ENCODE measurements around the gene HBD. TPM values are rescaled to one million over a fixed set of nuclear protein-coding genes. Genes with fewer than 3 reads are reported as not detected.

The HBD gene
- total and polyA plus RNA-seq, 9 of the 15 experiments (the other 6 are each of a cell fraction or from before 2014, with no cell fraction given) = 11.8 to 169 (median 36.0) TPM

DNA sequence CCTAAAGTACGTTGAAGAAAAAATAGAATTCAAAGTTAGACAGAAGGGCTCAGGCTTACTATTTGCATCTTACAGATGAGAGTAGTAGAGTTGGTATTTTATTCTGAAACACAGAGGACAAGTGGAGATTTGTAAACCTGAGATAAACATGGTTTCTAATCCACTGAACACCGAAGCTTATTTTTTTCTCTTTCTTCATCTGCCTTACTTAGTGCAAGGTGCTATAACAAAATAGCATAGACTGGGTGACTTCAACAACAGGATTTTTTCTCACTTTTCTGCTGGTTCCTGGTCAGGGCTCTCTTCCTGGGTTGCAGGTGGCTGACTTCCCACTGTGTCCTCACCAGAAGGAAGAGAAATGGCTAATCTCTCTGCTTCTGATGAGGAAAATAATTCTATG lies 17.5 kb upstream of the HBD start (continued):
- TF ChIP-seq SIX5 (IDR thresholded peaks at IDR 0.05; ENCODE audit: borderline replicate concordance in 1 of 2, insufficient read depth in 1 of 2, low read depth in 1 of 2, low read length in 2 of 2) (no peak), TFAP4 (CRISPR knock-in tag; IDR thresholded peaks at IDR 0.05; ENCODE audit: borderline replicate concordance) (no peak), ZNF174 (CRISPR knock-in tag; IDR thresholded peaks at IDR 0.05) (no peak)

DNA sequence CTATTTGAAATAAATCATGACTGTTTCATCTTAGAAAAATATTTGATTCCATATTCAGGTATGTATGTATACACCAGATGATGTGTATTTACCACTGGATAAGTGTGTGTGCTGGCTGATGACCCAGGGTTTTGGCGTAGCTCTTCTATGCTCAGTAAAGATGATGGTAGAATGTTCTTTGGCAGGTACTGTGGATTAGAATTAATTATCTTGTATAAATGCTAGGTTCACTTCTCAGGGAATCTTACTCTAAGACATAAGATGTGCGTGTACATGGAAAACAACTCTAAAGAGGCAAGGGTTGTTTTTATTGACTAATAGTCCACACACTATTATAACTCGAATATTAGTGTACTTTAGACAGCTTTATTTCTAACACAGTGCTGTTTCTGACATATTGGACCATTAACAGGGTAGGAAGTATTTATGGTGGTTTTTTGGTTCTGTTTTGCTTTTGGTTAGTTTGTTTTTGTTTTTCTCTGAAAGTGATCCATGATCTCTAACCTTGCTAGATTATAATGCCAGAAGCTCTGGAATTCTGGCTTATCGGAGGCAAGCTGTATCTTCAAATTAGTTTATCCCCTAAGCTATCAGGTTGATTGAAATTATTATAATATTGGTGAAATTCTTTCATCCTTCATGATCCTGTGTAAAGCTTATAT lies 16.4 kb upstream of the HBD start:
- CTCF ChIA-PET (ENCODE audit: low intra/inter-chr PET ratio) = no interaction called here
- TF ChIP-seq STAT5A (IDR thresholded peaks at IDR 0.05; ENCODE audit: borderline replicate concordance, low read length) (no peak), XRCC5 (IDR thresholded peaks at IDR 0.05; ENCODE audit: low read depth, low read length) (no peak), ZNF586 (CRISPR knock-in tag; conservative IDR thresholded peaks at IDR 0.05) (peak; percentile 75), ZNF77 (CRISPR knock-in tag; IDR thresholded peaks at IDR 0.05) (0 out of 2 replicates have a peak, but pooled peaks have one; percentile 8), ZNF436 (CRISPR knock-in tag; IDR thresholded peaks at IDR 0.05) (peak; percentile 71; the same call in 1 of the 2 replicates), ELF4 (CRISPR knock-in tag; IDR thresholded peaks at IDR 0.05) (0 out of 2 replicates have a peak, but pooled peaks have one; percentile 41), ZNF696 (CRISPR knock-in tag; conservative IDR thresholded peaks at IDR 0.05) (peak; percentile 69; the same call in 1 of the 2 replicates), ZNF668 (CRISPR knock-in tag; IDR thresholded peaks at IDR 0.05) (0 out of 2 replicates have a peak, but pooled peaks have one; percentile 36), ZNF316 (IDR thresholded peaks at IDR 0.05) (no peak)
- TF ChIP-seq, protein P1, sequence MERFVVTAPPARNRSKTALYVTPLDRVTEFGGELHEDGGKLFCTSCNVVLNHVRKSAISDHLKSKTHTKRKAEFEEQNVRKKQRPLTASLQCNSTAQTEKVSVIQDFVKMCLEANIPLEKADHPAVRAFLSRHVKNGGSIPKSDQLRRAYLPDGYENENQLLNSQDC (CRISPR knock-in tag; IDR thresholded peaks at IDR 0.05) = 0 out of 2 replicates have a peak, but pooled peaks have one; percentile 58
- TF ChIP-seq, protein P2, sequence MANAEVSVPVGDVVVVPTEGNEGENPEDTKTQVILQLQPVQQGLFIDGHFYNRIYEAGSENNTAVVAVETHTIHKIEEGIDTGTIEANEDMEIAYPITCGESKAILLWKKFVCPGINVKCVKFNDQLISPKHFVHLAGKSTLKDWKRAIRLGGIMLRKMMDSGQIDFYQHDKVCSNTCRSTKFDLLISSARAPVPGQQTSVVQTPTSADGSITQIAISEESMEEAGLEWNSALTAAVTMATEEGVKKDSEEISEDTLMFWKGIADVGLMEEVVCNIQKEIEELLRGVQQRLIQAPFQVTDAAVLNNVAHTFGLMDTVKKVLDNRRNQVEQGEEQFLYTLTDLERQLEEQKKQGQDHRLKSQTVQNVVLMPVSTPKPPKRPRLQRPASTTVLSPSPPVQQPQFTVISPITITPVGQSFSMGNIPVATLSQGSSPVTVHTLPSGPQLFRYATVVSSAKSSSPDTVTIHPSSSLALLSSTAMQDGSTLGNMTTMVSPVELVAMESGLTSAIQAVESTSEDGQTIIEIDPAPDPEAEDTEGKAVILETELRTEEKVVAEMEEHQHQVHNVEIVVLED (CRISPR knock-in tag; IDR thresholded peaks at IDR 0.05) = no peak
- TF ChIP-seq, protein P3, sequence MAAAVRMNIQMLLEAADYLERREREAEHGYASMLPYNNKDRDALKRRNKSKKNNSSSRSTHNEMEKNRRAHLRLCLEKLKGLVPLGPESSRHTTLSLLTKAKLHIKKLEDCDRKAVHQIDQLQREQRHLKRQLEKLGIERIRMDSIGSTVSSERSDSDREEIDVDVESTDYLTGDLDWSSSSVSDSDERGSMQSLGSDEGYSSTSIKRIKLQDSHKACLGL (CRISPR knock-in tag; IDR thresholded peaks at IDR 0.05; ENCODE audit: borderline replicate concordance, poor library complexity, severe bottlenecking) = no peak

More for the DNA sequence above, 16.4 kb upstream of the HBD start:
- POLR2A ChIA-PET = interaction anchor here (0.7 to 6.9 kb wide), 13 partner anchors 9 to 225 kb away, joined by 3 to 30 read pairs (median 4); partner anchors contain the start of gene HBE1
- H3K79me2 ChIP-seq (ENCODE audit: control insufficient read depth, insufficient read depth, low read length) = peaks cover 89% of the 10 kb centered on the region
- H3K9me1 ChIP-seq (ENCODE audit: control insufficient read depth, insufficient read depth, low read length) = no peaks in the 10 kb centered on the region
- intact Hi-C loops (cut with micrococcal nuclease) (loop anchor here (2.0 kb wide), 1 partner anchor 46 kb away; no protein-coding TSS in a partner anchor), in situ Hi-C loops (cut with MboI) (no loop called here)
- H3K9me3 ChIP-seq (replicated peaks; ENCODE audit: control insufficient read depth, insufficient read depth, low read depth, low read length) = no peaks in the 10 kb centered on the region
- ATAC-seq (no peak), FAIRE-seq (no peak), DNase-seq (ENCODE audit: extremely low read depth in 1 of 4, low spot score in 3 of 4) (peak in 1 of 4 experiments; percentile 45)
- H3K27me3 ChIP-seq (ENCODE audit: control insufficient read depth in 2 of 2, insufficient read depth in 2 of 2, low read length in 2 of 2) = no peaks in the 10 kb centered on the region
- peak overlapping the region; percentile 94 for H3K4me2 ChIP-seq (ENCODE audit: insufficient read depth, low read length)
- H3K4me3 ChIP-seq = peak overlapping the region; percentile 58
- WGBS (ENCODE audit: insufficient coverage, low coverage, missing lambda C conversion rate) = 39% methylated on average over 4 of the region's 4 CpGs
- peak overlapping the region in 1 of 2 experiments; percentile 70; a peak in 2 of 4 replicates for H3K9ac ChIP-seq (ENCODE audit: insufficient read depth in 1 of 2, low read depth in 2 of 2, low read length in 2 of 2)
- peak overlapping the region; percentile 73 for H3K27ac ChIP-seq (ENCODE audit: extremely low read depth, low read depth, low read length)
- peaks cover 44% of the 10 kb centered on the region for H3K36me3 ChIP-seq (ENCODE audit: control insufficient read depth, insufficient read depth, low read length)
- peaks cover 4% of the 10 kb centered on the region in 2 experiments for H3K4me1 ChIP-seq (replicated peaks in 1 of 2; ENCODE audit: control insufficient read depth in 2 of 2, insufficient read depth in 2 of 2, low read length in 2 of 2)
- H2AFZ ChIP-seq (ENCODE audit: low read depth, low read length) = no peak overlapping the region
- no TSS peak for BruUV-seq (replicated peaks)
- H4K20me1 ChIP-seq (replicated peaks; ENCODE audit: control insufficient read depth, insufficient read depth, low read length) = peaks cover 4% of the 10 kb centered on the region; the same call in 1 of the 2 replicates

Measured in K562 (cell line).